GM18907 (cell line): ENCODE measurements around the gene RASSF8.
"Not testable (repeated sequence)": the region's sequence is repeated elsewhere in the genome, so short reads cannot be mapped to it uniquely, and the experiment has no call there.

Source experiments
- ATAC-seq: cut with Tn5 transposase; IDR thresholded peaks from one replicate; pipeline ENCODE4 v1.9.1; 2021; ENCODE audit warnings: mild to moderate bottlenecking, moderate library complexity; ENCODE audit not compliant: unreplicated experiment

Gene RASSF8

GRCh38 chr12:26054383-26054782 lies 95.9 kb downstream of the RASSF8 start:
- ATAC-seq, result no peak

GRCh38 chr12:26055087-26055486 lies 96.6 kb downstream of the RASSF8 start:
- no peak for ATAC-seq

DNA sequence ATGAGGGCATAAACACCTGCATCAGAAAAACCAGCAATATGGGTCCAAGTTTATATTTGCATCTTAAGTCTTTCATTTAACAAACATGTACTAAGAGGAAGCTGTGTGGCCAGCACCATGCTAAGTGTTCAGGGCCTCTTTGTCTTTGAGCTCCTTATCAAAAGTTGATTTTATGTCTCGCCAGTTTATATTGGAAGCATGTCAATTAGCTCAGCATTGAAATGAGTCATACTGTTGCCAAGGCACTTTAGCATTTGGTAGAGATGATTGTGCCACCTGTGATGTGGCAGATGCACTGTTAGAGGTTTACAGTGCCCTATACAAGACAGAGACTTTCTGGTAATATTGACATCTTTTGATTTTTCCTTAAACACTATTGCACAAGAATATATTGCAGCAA lies 97.9 kb downstream of the RASSF8 start:
- ATAC-seq, result no peak

DNA sequence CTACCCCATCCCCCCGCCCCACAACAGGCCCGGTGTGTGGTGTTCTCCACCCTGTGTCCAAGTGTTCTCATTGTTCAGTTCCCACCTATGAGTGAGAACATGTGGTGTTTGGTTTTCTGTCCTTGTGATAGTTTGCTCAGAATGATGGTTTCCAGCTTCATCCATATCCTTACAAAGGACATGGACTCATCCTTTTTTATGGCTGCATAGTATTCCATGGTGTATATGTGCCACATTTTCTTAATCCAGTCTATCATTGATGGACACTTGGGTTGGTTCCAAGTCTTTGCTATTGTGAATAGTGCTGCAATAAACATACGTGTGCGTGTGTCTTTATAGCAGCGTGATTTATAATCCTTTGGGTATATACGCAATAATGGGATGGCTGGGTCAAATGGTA lies 98.8 kb downstream of the RASSF8 start:
- ATAC-seq, result not testable (repeated sequence)

DNA sequence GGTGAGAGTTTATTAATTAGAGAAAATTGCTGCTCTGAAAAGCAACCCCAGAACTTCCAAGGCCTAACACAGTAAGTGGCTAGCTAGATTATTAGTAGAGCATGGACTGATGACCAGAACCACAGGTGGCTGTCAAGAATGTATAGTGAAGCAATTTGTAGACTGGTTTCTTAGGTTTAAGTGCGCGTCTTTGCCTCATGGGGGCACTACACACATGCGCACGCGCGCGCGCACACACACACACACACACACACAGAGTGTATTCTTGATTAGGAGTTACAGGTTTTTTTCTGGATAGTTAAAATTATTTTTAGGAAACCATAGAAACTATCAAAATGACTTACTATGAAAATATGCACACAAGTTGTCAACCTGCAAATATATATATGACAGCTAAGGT lies 99.8 kb downstream of the RASSF8 start:
- no peak for ATAC-seq

GRCh38 chr12:26058818-26059217 lies 100.3 kb downstream of the RASSF8 start:
- ATAC-seq, result no peak

DNA sequence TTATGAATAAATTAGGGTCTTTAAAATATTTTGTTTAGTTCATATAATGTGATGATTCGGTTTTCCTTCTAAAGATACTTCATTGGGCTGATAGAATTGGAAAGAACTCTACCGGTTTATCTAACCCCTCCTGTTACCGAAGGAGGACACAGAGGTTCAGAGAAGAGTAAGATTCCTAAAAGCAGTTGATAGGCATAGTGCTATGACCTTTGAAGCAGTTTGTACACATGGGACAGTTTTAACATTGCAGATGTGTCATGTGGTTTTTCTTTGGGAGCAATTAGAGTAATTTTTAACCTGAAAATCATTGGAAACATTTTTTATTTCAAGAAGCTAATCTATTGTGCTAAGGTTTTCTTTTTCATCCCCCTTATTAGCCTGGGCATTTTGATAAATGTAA lies 103.5 kb downstream of the RASSF8 start:
- no peak for ATAC-seq

GRCh38 chr12:26062566-26062965 lies 104.1 kb downstream of the RASSF8 start:
- ATAC-seq, result no peak

GRCh38 chr12:26065451-26065850 lies 107.0 kb downstream of the RASSF8 start:
- ATAC-seq, result no peak

DNA sequence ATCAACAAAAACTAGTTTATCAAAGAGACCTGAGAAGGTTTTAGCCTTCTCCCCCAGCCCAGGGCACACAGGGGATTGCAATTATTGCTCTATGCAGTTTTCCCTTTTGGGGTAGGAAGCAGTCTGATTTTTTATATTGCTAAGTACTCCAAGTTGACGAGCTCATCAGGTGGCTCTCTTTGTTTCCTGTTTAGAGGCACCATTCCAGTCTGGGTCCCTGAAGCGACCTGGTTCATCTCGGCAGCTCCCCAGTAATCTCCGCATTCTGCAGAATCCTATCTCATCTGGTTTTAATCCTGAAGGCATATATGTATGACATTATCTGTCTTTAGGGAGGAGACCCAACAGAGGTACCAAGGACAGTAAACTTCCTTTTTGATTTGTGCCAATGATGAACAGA lies 110.0 kb downstream of the RASSF8 start:
- no peak for ATAC-seq

- no peak for ATAC-seq
These were observed 111.3 kb downstream of the RASSF8 start for GRCh38 chr12:26069796-26070195.

- ATAC-seq, result no peak
These were observed 119.6 kb downstream of the RASSF8 start for GRCh38 chr12:26077915-26078702.

GRCh38 chr12:26080911-26081310 lies 122.4 kb downstream of the RASSF8 start:
- ATAC-seq, result no peak

DNA sequence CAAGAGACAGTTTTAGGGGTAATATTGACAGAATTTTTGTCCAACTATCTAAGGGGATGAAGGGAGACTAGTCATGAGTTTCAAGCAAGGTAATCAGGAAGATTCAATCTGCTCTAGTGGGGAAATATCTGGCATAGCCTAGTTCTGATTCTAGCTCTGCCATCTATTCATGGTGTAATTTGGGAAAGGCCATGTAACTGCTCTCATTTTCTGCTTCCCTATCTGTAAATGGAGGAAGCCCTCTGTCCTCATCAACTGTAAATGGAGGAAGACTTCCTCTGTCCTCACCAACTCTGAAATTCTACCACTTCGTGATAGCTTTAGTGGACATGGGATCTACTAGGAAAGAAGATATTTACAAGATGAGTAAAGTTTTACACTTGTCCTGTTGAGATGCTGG lies 128.5 kb downstream of the RASSF8 start:
- ATAC-seq, result no peak

GRCh38 chr12:26088998-26089397 lies 130.5 kb downstream of the RASSF8 start:
- ATAC-seq, result peak; percentile 99

GRCh38 chr12:26090836-26091510 lies 132.5 kb downstream of the RASSF8 start:
- ATAC-seq, result no peak

DNA sequence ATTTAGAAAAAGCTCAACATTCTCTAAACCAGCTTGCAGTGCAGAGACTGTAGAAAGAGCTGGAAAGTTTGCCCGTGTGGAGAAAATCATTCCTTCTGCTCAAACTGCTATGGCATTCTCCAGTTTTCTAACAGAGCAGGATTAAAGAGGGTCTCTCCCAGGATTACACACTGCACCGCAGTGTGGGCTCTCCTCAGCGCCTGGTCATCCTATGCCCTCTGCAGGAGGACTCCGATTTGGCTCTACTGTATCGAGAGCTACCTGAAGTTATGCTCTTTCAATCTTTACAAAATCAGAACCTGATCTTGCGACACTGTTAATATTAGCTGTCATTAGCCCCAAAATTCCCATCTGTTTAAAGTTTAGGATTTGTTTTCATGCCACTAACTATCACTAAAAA lies 133.3 kb downstream of the RASSF8 start:
- ATAC-seq, result no peak

DNA sequence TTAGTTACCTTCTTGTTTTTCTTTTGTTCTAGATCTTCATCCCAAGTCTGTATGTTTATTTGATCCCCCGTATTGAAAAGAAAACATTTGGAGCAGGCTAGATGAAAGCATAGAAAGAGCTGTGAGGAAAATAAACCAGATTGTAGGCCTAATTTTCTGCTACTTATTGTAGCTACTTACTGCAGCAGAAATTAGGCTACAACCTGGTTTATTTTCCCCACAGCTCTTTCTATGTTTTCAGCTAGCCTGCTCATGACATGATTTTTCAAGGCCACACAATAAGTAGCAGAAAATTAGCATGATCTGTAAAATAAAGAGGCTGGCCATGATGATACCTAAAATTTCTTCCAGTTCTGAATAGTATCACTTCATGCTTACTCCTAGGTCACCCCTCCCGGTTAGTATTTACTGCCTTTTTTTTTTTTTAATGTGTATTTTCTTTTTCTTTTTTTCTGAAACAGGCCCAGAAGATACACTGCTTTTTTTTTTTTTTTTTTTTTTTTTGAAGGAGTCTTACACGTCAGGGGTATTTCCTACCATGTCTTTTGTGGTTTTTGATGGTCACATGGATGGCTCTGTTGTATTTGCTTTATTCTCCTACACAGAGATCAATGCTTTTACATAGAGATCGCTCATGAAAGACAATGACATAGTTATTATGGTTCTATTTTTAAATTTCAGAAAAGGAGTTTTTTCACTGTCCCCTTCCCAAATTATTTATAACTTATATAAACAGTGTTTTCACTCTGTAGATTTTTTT lies 134.0 kb downstream of the RASSF8 start:
- ATAC-seq, result no peak

DNA sequence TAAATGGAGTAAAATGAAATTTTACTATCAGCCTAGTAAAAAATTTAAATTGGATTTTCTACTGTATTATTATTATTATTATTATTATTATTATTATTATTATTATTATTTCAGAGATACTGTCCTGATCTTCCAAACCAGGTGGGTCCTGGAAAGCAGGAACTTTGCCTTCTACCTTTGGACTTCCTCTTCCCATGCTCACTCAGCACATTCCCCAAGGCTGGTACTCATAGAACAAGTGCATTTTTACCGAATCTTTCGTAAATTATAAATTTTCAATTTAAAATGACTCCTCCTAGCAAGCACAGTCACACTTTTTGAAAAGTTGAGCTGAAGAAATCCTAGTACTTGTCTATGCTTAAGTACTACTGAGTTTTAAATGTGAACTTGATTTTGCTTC lies 136.7 kb downstream of the RASSF8 start:
- ATAC-seq, result no peak

GRCh38 chr12:26096036-26096435 lies 137.6 kb downstream of the RASSF8 start:
- no peak for ATAC-seq

DNA sequence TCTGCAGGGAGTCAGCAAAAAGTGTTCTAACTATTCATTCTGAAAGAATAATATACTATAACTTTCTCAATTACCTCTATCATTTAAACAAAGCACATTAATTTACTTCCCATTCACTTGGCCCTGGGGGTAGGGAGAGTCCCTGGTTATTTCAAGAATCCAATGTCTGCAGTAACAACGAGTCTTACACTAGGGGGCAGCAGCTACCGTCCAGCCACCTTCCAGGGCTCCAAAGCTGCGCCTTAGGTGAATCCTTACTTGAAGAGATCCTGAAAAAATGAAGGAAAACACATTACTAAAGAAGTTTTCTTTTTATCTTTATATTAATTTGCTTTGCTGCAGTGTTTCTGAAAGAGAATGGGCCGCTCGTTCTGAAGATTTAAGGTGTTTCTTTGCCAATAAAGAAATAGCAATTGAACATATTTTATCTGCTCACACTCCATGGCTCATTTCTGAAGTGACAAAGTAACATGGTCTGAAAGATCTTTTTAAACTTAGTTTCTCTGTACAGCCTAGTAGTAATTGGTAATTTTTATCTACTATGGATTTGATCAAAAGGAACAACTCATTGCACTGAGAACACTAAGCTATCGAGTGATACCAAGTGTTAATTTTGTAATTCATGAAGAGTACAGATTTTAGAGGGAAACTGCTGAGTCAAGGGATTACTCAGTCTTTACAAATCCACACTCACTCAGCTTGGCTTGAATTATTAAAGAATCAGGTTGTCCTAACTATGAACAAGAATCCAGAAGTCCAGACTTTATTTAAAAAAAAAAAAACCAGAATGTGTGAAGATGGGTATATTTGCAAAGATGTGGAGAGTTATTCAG lies 138.8 kb downstream of the RASSF8 start:
- ATAC-seq, result peak; percentile 71
